ENCODE data around the gene NACC2. TPM values are rescaled to one million over a fixed set of nuclear protein-coding genes. Genes with fewer than 3 reads are reported as not detected.
A peak's percentile ranks its signal among the peaks of the same experiment; 100 is the strongest.

NACC2 gene
- total RNA-seq, 2 experiments from 2014 or later, result 4.2 to 5.2 TPM

- CTCF ChIA-PET, result no interaction called here
Measured at GRCh38 chr9:136098210-136098609, 3.1 kb upstream of the NACC2 start.

GRCh38 chr9:136096505-136097001 is 1.5 kb upstream of the NACC2 start:
- no peak for DNase-seq
- Mint-ChIP-seq H3K4me3 (peak overlapping the region; percentile 52), H3K36me3 (ENCODE audit: low read depth) (no peaks in the 10 kb centered on the region), H3K9me3 (ENCODE audit: low read depth) (no peaks in the 10 kb centered on the region), H3K4me1 (peaks cover 3% of the 10 kb centered on the region), H3K27me3 (peaks cover 5% of the 10 kb centered on the region), H3K27ac (no peak overlapping the region)
- POLR2A ChIA-PET, result interaction anchor here (1.8 kb wide), 1 partner anchor 10 kb away, joined by 4 read pairs; no protein-coding TSS in a partner anchor
- intact Hi-C loops (cut with DNase I, micrococcal nuclease), result no loop called here
- CTCF ChIA-PET, result interaction anchor here (0.9 to 1.7 kb wide), 3 partner anchors 11 to 25 kb away, joined by 3 to 6 read pairs (median 3); no protein-coding TSS in a partner anchor
- no peak for ATAC-seq

More at GRCh38 chr9:136098210-136098609, 3.1 kb upstream of the NACC2 start:
- DNase-seq (no peak), ATAC-seq (no peak)
- Mint-ChIP-seq H3K36me3 (ENCODE audit: low read depth) (no peaks in the 10 kb centered on the region), H3K27me3 (peaks cover 5% of the 10 kb centered on the region), H3K9me3 (ENCODE audit: low read depth) (no peaks in the 10 kb centered on the region), H3K4me3 (no peak overlapping the region), H3K27ac (no peak overlapping the region), H3K4me1 (no peaks in the 10 kb centered on the region)
- intact Hi-C loops (cut with DNase I, micrococcal nuclease), result no loop called here
- POLR2A ChIA-PET, result no interaction called here

GRCh38 chr9:136093995-136094881 is 851 bp downstream of the NACC2 start:
- ChIA-PET POLR2A (interaction anchor here (0.7 to 1.0 kb wide), 3 partner anchors 12 to 159 kb away, joined by 3 read pairs; no protein-coding TSS in a partner anchor), CTCF (interaction anchor here (1.0 to 1.3 kb wide), 2 partner anchors 15 to 29 kb away, joined by 3 to 6 read pairs; no protein-coding TSS in a partner anchor)
- ATAC-seq (peak; percentile 74), DNase-seq (peak; percentile 79)
- intact Hi-C loops (cut with DNase I, micrococcal nuclease), result loop anchor here (1.0 to 5.0 kb wide), 3 partner anchors 24 to 187 kb away; partner anchors contain the start of genes TMEM250 (in 2 of the 2) and CAMSAP1 (in 1 of the 2)
- peak overlapping the region; percentile 63 for H3K27ac Mint-ChIP-seq
- H3K4me3 Mint-ChIP-seq, result peak overlapping the region; percentile 68
- peaks cover 6% of the 10 kb centered on the region for H3K4me1 Mint-ChIP-seq
- H3K27me3 Mint-ChIP-seq, result peaks cover 5% of the 10 kb centered on the region
- no peaks in the 10 kb centered on the region for H3K36me3 Mint-ChIP-seq (ENCODE audit: low read depth)
- H3K9me3 Mint-ChIP-seq (ENCODE audit: low read depth), result no peaks in the 10 kb centered on the region

DNA sequence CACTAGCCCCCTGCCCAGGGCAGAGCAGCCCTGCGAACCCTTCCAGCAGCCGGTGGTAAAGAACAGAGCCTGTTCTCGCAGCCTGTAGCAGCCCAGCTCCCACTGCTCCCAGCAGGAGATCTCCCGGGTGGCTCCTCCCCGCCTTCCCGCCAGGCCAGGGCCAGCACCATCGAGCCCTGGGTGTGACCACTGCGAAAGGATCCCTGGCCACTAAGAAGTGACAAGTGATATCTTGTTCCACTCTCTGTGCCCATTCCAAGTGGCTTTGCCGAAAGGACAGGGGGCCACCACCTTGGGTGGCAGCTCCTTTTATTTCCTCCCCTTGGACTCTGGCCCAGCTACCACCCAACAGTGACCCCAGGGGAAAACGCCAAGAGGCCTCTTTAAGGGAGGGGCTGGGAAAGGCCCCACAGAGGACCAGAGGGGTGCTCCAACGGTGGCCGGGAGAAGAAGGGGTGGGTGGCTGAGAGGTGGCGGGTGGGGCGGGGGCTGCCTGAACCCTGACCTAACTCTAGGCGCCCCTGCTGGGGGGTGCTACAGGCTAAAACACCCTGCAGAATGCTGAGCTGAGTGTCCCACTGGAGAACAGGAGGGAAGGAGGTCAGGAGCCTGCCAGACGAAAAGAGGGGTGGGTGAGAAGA is 1.6 kb downstream of the NACC2 start:
- Mint-ChIP-seq H3K36me3 (ENCODE audit: low read depth) (no peaks in the 10 kb centered on the region), H3K4me1 (peaks cover 6% of the 10 kb centered on the region), H3K27me3 (peaks cover 4% of the 10 kb centered on the region), H3K9me3 (ENCODE audit: low read depth) (no peaks in the 10 kb centered on the region), H3K27ac (no peak overlapping the region), H3K4me3 (peak overlapping the region; percentile 68)
- ATAC-seq (no peak), DNase-seq (no peak)
- ChIA-PET POLR2A (interaction anchor here (0.9 kb wide), 1 partner anchor 12 kb away, joined by 3 read pairs; no protein-coding TSS in a partner anchor), CTCF (interaction anchor here (1.0 to 1.3 kb wide), 2 partner anchors 16 to 30 kb away, joined by 3 to 6 read pairs; no protein-coding TSS in a partner anchor)
- intact Hi-C loops (cut with DNase I, micrococcal nuclease), result loop anchor here in 1 of 2 experiments (5.0 kb wide), 1 partner anchor 186 kb away; the partner anchor contains the start of gene CAMSAP1

GRCh38 chr9:136092741-136093140 is 2.3 kb downstream of the NACC2 start:
- no peaks in the 10 kb centered on the region for H3K36me3 Mint-ChIP-seq (ENCODE audit: low read depth)
- CTCF ChIA-PET, result interaction anchor here (0.8 to 1.3 kb wide), 2 partner anchors 17 to 123 kb away, joined by 3 read pairs; no protein-coding TSS in a partner anchor
- POLR2A ChIA-PET, result no interaction called here
- H3K4me3 Mint-ChIP-seq, result peak overlapping the region; percentile 25
- intact Hi-C loops (cut with DNase I, micrococcal nuclease), result loop anchor here in 1 of 2 experiments (5.0 kb wide), 1 partner anchor 185 kb away; the partner anchor contains the start of gene CAMSAP1
- peaks cover 6% of the 10 kb centered on the region for H3K4me1 Mint-ChIP-seq
- ATAC-seq (no peak), DNase-seq (no peak)
- H3K27me3 Mint-ChIP-seq, result peaks cover 2% of the 10 kb centered on the region
- H3K9me3 Mint-ChIP-seq (ENCODE audit: low read depth), result no peaks in the 10 kb centered on the region
- H3K27ac Mint-ChIP-seq, result peak overlapping the region; percentile 58

GRCh38 chr9:136092353-136092650 is 2.8 kb downstream of the NACC2 start:
- no peaks in the 10 kb centered on the region for H3K36me3 Mint-ChIP-seq (ENCODE audit: low read depth)

GRCh38 chr9:136091582-136092352 is 3.3 kb downstream of the NACC2 start:
- Mint-ChIP-seq H3K27ac (peak overlapping the region; percentile 31), H3K4me1 (peaks cover 6% of the 10 kb centered on the region), H3K36me3 (ENCODE audit: low read depth) (no peaks in the 10 kb centered on the region), H3K27me3 (no peaks in the 10 kb centered on the region), H3K9me3 (ENCODE audit: low read depth) (no peaks in the 10 kb centered on the region), H3K4me3 (no peak overlapping the region)
- DNase-seq, result no peak
- intact Hi-C loops (cut with DNase I, micrococcal nuclease), result loop anchor here in 1 of 2 experiments (5.0 kb wide), 1 partner anchor 184 kb away; the partner anchor contains the start of gene CAMSAP1
- ATAC-seq, result no peak
- POLR2A ChIA-PET, result no interaction called here
- CTCF ChIA-PET, result interaction anchor here (0.8 kb wide), 2 partner anchors 122 to 617 kb away, joined by 3 read pairs; no protein-coding TSS in a partner anchor

More at GRCh38 chr9:136092353-136092650, 2.8 kb downstream of the NACC2 start:
- CTCF ChIA-PET, result interaction anchor here (0.8 kb wide), 1 partner anchor 123 kb away, joined by 3 read pairs; no protein-coding TSS in a partner anchor
- no peaks in the 10 kb centered on the region for H3K27me3 Mint-ChIP-seq
- DNase-seq, result no peak
- intact Hi-C loops (cut with DNase I, micrococcal nuclease), result loop anchor here in 1 of 2 experiments (5.0 kb wide), 1 partner anchor 185 kb away; the partner anchor contains the start of gene CAMSAP1
- POLR2A ChIA-PET, result no interaction called here
- no peak overlapping the region for H3K4me3 Mint-ChIP-seq
- H3K4me1 Mint-ChIP-seq, result peaks cover 6% of the 10 kb centered on the region
- no peaks in the 10 kb centered on the region for H3K9me3 Mint-ChIP-seq (ENCODE audit: low read depth)
- H3K27ac Mint-ChIP-seq, result no peak overlapping the region
- ATAC-seq, result no peak

- no peaks in the 10 kb centered on the region for H3K27me3 Mint-ChIP-seq
- H3K9me3 Mint-ChIP-seq (ENCODE audit: low read depth), result no peaks in the 10 kb centered on the region
- DNase-seq, result no peak
- ChIA-PET CTCF (interaction anchor here (0.8 to 2.1 kb wide), 5 partner anchors 16 to 617 kb away, joined by 3 to 26 read pairs (median 3); no protein-coding TSS in a partner anchor), POLR2A (no interaction called here)
- H3K4me3 Mint-ChIP-seq, result no peak overlapping the region
- intact Hi-C loops (cut with DNase I, micrococcal nuclease), result loop anchor here in 1 of 2 experiments (1.0 to 5.0 kb wide), 2 partner anchors 28 to 184 kb away; partner anchors contain the start of gene CAMSAP1
- peak overlapping the region; percentile 31 for H3K27ac Mint-ChIP-seq
- H3K4me1 Mint-ChIP-seq, result peaks cover 6% of the 10 kb centered on the region
- H3K36me3 Mint-ChIP-seq (ENCODE audit: low read depth), result no peaks in the 10 kb centered on the region
- no peak for ATAC-seq
Measured at GRCh38 chr9:136090768-136091581, 4.1 kb downstream of the NACC2 start.

DNA sequence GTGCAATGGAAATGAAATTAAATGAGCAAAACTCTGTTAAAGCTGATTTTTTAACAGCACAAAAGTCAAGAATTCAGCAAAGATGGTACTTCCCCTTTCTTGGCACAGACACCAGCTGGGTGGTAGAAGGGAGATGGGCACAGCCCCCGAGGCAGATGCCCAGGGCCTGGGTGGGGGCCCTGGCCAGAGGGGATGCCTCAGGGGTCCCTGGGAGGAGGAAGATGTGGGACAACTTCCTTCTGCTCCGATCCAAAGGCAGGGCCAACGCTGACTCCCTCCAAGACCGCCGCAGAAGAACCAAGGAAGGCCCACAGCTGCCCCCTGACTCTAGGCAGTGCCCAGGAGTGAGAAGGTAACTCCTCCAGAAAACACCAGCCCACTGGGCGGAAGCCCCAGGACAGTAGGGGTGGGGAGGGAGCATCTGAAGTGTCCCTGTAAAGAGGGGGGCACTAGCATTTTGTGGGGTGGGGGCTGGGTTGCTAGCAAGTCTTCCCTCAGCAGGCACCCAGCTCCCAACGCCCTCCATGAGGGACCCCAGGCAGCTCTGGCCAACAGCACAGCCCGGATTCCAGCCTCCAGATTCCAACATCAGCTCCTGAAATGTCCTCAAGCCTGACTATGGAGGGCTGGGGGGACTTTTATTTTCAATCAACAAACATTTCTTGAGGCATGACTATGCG is 4.9 kb downstream of the NACC2 start:
- no peak for ATAC-seq
- ChIA-PET CTCF (interaction anchor here (0.7 to 2.1 kb wide), 6 partner anchors 12 to 390 kb away, joined by 3 to 26 read pairs (median 4); no protein-coding TSS in a partner anchor), POLR2A (no interaction called here)
- Mint-ChIP-seq H3K27ac (no peak overlapping the region), H3K27me3 (no peaks in the 10 kb centered on the region), H3K9me3 (ENCODE audit: low read depth) (no peaks in the 10 kb centered on the region), H3K4me1 (peaks cover 6% of the 10 kb centered on the region), H3K36me3 (ENCODE audit: low read depth) (no peaks in the 10 kb centered on the region), H3K4me3 (no peak overlapping the region)
- DNase-seq, result no peak
- intact Hi-C loops (cut with DNase I, micrococcal nuclease), result loop anchor here in 1 of 2 experiments (1.0 to 5.0 kb wide), 2 partner anchors 29 to 183 kb away; partner anchors contain the start of gene CAMSAP1

Measured in activated CD4-positive, alpha-beta T cell treated with anti-CD3 and anti-CD28 coated beads for 36 hours (primary cell).